GOT3 (cell line): ENCODE data around the gene ZNF283.
"Not testable (repeated sequence)": the region's sequence is repeated elsewhere in the genome, so short reads cannot be mapped to it uniquely, and the experiment has no call there.

Source experiments
- DNase-seq: peaks from one replicate; lab custom pipeline; 2025; ENCODE audit warnings: mixed read lengths; lab: John Stamatoyannopoulos, UW

ZNF283 gene

DNA sequence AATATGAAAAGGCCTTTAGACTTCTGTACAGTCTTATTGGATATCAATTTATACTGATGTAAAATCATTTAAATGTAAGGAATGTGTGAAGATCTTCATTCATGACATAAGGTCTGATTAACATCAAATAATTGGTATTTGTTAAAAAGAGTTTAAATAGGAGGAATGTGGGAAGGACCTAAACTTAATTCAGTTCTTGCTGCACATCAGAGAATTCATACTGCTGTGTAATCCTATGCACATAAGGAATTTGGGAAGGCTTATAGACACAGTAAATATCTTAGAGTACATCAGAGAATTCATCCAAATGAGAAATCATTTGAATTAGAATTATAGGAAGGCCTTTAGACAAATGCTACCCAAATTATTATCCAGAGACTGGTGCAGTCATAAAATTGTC lies 21.7 kb downstream of the ZNF283 start:
- no peak for DNase-seq

DNA sequence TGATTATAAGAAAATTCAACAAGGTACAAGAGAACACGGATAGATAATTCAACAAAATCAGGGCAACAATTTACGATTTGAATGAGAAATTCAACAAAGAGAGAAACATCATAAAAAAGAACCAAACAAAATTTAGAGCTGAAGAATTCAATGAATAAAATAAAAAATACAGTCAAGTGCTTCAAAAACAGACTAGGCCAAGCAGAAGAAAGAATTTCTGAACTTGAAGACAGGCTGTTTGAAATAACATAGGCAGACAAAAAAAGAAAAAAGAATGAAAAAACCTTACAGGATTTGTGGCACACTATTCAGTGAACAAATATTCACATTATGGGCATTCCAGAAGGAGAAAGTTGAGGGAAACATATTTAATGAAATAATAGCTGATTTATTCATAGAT lies 31.1 kb downstream of the ZNF283 start:
- no peak for DNase-seq

DNA sequence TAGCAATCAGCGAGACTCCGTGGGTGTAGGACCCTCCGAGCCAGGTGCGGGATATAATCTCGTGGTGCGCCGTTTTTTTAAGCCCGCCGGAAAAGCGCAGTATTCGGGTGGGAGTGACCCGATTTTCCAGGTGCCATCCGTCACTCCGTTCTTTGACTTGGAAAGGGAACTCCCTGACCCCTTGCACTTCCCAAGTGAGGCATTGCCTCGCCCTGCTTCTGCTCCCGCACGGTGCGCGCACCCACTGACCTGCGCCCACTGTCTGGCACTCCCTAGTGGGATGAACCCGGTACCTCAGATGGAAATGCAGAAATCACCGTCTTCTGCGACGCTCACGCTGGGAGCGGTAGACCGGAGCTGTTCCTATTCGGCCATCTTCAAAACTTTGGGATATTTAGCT lies 39.8 kb downstream of the ZNF283 start:
- DNase-seq: not testable (repeated sequence)

DNA sequence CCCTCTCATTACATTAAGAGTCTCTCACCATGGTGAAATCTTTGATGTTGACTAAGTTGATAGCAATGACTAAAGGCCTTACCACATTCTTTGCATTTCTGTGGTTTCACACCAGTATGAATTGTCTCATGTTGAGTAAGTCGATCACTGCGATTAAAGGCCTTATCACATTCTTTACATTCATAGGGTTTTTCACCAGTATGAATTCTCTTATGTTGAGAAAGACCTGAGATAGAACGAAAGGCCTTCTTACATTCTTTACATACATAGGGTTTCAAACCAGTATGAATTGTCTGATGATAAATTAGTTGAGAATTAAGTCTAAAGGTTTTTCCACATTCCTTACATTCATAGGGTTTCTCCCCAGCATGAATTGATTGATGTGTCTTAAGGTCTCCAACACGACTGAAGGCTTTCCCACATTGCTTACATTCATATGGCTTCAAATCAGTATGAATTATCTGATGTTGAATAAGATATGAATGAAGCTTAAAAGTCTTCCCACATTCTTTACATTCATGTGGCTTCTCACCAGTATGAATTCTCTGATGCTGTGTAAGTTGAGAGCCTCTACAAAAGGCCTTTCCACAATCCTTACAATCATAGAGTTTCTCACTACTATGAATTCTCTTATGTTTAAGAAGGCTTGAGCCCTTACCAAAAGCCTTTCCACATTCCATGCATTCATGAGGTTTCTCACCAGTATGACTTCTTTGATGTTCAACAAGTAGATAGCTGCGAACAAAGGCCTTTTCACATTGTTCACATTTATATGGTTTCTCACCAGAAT lies 45.6 kb downstream of the ZNF283 start:
- no peak for DNase-seq

- no peak for DNase-seq
Measured at GRCh38 chr19:43880483-43880882, 53.4 kb downstream of the ZNF283 start.

GRCh38 chr19:43883864-43884263 lies 56.7 kb downstream of the ZNF283 start, which contains the start of gene ZNF404:
ZNF404 (minus strand) TSS chr19:43883964.
- no peak for DNase-seq

- no peak for DNase-seq
Measured at GRCh38 chr19:43895727-43896308, 68.7 kb downstream of the ZNF283 start.
